Activated T-cell treated with anti-CD3 and anti-CD28 coated beads, Interleukin-2, amount 50 U/mL, for 1 hour (primary cell): ENCODE data around the gene AMZ1.
"Not testable (repeated sequence)": the region's sequence is repeated elsewhere in the genome, so short reads cannot be mapped to it uniquely, and the experiment has no call there.

Experiments
- DNase-seq: peaks from one replicate; pipeline ENCODE4 v3.0.0-alpha.2; 2020

AMZ1 gene

DNA sequence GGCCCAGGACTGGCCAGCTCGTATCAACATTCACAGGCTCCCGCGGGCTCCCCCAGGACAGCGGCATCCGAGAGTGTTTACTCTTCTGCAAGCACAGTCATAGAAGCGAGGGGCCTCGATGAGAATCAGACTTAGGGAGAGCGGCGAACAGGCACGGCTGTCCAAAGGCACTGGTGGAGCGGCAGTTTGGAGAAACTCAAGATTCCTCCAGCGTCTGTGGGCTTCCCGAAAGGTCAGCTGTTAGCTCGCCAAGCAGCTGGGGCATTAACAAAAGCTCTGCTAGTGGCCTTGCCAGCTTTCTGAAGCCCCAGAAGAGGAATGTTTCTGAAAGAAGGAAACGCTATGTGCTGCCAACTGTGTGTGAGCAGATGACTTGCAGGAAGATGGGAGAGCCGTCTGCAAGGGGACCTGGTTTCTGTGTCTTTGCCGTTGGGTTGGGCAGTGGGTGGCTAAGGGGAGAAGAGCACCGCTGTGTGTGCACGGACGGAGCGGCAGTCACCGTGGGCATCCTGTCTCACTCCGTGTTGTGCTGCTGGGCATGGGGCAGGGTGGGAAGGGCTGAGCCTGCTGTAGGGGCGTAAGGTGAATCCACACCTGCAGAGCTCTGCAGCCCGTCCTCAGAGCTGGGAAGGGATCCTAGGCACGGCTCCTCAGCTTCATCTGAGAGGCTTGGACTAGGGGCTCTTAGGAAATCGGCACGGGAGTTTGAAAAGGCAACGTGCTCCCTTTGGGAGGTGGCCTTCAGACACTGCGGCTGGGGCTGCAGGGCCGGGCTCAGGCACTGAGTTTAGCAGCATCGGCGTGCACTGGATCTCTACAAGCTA lies 42.1 kb downstream of the AMZ1 start:
- no peak for DNase-seq

DNA sequence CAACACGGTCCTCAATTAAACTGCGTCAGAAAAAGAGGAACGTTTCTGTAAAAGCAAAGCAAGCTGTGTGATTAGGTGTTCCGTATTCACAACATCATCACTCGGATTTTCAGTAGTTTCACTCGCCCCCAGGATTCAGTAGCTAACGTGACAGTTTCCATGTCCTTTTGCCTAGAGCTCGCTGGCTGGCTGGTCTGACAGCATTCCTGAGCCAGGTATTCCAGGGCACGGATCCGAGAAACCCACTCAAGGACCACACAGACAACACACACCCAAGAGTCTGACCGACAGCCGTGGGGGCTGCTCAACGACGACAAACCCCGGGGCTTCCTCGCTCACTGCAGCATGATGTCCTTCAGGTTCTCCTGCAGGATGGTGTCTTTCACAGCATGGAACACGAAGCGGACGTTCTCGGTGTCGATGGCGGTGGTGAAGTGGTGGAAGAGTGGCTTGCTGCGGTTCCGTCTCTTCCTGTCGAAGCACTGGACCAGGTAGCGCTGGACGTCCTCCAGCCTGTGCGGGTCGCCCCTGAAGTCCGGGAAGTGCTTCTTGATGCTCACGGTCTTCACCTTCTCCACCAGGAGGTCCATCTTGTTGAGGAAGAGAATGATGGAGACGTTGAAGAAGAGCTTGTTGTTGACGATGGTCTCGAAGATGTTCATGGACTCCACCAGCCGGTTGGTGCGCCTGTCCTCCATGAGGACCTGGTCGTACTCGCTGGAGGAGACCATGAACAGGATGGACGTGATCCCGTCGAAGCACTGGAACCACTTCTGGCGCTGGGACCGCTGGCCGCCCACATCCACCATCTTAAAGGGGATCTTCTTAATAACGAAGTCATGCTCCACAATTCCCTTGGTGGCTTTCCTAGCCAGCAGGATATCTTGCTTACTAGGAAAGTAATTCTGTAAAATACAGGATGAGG lies 43.1 kb downstream of the AMZ1 start:
- no peak for DNase-seq

DNA sequence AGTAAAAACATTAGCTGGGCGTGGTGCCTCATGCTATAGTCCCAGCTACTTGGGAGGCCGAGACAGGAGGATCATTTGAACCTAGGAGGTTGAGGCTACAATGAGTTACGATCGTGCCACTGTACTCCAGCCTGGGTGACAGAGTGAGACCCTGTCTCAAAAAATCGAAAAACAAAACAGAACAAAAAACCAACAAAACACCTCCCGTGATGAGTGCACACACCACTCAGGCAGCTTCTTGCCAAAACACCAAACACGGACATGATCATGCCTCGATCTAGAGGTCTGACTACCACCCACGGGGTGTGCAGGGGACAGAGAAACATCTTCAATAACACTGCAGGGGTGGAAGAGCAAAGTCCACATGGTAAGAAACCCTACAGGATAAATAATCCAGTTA lies 44.4 kb downstream of the AMZ1 start:
- no peak for DNase-seq

DNA sequence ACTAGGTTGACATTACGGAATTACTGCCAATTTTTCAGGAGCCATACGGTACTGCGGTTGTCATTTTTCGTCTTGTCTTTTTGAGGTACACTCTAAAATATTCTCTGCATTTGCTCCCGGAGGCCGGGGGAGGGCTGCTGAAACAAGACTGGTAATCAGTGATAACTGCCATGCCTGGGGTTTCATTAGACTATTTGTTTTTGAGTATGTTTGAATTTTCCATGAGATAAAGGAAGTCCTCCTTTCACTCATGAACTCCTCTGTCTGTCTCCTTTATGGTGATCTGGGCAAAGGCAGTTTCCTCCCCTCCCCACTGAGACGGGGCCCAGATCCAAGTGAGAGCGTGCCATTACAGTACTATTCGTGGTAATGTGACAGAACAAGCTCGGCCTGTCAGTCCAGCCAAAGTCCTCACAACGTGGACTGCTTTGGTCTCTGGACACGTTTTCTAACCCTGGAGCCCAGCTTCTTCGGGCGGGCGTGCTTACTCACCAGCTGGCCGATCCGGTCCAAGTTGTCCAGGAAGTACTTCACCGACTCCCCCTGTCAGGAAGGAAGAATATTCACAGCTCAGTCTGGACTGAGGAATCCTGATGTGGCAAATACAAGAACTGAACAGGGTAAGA lies 45.1 kb downstream of the AMZ1 start:
- DNase-seq = no peak

DNA sequence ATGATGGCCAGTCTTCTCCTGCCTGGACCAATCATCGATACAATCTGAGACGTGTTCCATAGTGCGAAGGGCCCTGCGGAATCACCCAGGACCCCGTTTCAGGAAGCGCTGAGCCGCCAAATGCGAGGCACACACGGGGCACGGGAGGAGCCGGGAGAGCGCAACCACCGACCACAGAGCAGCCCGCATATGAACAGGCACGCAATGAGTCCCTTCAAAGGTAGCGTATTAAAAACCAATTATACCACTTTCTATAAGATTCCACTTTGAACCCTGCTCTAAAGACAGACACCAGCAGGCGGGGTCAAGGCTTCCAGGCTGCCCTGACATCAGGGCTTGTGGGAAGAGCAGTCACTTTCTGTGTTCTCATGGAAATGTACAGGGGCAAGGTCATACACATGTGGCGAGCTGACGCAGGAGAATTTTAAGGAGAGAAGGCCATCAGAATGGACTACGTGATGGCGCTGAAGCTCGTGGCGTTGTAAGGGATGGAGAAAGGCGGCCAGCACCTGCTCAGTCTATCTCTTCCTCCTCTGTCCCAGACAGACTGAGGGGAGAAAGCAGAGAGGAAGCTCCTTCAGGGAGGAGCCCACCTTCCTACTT lies 46.2 kb downstream of the AMZ1 start:
- DNase-seq = no peak

DNA sequence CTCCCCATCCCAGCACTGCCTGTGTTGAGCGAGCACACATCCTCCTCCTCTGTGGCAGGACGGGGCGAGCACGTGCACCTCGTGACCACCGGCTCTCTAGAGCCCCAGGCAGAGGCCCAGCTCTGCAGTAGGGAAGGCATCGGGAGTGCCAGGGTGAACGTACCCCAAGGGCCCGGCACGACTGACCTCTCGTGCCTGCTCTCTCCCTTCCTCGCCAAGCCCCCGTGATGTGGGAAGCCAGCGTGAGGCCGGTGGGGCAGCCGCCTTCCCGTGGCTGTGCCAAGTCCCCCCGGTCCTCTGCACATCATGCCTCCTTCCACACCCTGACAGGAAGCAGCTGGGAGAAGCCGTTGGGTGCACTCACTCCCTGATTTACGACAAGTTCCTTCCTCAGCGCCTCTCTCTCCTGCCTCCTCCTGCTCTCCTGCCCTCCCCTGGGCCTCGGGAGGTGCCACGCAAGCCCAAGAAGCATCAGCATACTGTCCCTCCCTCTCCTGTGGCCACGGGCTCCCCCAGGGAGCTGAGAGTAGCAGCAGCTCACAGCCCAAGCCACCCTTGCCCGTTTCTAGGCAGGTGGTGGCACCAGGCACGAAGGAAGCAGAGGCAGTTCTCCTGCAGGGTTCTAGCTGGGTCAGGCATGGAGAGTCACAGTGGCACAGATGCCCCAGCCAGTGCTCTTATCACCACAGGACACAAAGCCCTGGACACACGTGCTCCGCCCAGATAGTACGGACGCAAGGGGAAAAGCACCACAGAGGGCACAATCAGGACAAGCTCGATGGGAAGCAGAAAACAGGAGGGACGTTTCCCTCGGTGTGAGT lies 47.0 kb downstream of the AMZ1 start:
- DNase-seq = no peak

DNA sequence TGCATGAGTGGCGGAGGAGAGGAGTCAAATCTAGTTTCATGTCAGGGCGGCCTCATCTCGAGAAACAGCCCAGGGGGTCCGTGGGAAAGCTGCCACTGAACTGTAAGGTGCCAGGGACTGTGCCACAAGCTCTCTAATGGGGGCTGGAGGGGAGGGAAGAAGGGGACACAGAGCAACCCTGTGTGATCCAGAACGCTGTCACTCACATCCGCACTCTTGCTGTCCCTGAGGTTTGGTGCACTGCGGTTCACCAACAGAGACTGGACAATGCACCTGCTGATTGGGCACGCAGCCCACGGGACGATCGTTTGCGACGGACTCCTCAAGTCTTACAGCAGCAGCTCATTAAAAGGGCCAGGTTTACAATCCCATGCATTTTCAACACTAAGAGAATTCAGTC lies 47.7 kb downstream of the AMZ1 start:
- DNase-seq = no peak

DNA sequence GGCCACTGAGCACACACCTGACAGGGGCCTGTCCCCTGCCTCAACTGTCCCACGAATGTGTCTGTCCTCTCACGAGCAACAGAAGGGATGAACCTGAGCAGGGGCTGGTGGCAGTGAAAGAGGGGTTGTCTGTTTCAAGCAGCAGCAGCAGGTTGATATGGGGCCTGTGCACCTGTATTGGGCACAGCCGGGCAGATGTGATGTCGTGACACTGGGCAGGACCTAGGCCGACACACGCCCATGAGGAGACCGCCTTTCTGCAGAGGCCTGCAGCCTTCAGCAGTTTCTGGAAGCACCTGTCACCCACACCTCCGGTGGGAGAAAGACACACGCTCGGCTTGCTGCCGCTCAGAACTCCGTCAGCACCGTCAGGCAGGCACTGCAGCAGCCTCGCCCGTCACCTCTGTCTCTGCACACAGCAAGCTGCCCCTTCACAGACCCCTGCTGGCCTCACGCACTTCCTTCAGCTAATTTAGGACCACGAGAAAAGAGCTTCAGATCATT lies 48.5 kb downstream of the AMZ1 start:
- no peak for DNase-seq

DNA sequence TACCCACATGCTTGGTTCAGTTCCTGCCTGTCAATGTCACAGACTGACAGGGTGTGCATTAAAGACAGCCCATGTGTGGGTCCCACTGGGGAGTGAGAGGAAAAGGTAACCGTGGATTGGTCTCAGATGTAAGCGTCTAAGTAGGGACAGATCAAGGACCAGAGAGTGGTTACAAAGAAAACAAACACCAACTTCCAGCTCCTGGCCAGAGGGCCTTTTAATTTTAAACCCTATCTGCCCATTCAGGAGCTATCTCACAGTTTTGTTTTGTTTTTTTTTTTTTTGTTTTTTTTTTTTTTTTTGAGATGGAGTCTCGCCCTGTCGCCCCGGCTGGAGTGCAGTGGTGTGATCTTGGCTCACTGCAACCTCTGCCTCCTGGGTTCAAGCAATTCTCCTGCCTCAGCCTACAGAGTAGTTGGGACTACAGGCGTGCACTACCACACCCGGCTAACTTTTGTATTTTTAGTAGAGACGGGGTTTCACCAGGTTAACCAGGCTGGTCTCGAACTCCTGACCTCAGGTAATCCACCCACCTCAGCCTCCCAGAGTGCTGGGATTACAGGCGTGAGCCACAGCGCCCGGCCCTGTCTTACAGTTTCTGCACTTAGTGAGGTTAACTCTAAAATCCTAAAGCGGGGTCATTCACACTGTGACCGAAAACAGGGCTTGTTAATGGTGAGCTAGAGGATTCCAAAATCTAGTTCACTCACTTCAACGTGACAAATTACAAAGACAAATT lies 49.2 kb downstream of the AMZ1 start:
- DNase-seq = not testable (repeated sequence)

DNA sequence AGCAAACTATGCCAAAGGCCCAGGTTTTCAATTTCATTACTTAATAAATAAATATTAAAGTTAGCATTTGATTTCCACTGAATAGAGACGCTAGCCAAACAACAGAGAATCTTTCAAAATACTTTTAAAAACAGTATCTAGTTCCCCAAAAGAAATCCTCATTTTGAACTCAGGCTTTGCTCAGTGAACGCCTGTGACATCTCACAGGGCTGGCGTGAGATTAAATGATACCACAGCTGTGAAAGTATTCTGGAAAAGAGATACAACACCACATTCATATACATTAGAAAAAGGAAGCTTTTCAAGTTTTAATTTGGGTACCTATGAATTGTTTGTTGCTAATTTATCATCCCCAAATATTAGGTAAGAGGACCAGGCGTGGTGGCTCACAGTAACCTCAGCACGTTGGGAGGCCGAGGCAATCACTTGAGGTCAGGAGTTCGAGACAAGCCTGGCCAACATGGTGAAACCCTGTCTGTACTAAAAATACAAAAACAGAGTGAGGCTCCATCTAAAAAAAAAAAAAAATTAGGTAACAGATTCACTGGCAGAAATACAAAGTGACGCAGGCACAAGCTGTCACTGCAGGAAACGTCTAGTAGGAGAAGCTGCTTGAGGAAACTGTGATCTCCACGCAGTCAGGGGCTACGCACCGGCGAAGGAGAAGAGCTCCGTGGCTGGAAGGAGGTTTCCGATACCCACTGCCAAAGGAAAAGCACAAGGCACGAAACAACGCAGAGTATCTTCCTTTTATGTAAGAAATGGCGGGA lies 50.0 kb downstream of the AMZ1 start:
- DNase-seq = no peak

DNA sequence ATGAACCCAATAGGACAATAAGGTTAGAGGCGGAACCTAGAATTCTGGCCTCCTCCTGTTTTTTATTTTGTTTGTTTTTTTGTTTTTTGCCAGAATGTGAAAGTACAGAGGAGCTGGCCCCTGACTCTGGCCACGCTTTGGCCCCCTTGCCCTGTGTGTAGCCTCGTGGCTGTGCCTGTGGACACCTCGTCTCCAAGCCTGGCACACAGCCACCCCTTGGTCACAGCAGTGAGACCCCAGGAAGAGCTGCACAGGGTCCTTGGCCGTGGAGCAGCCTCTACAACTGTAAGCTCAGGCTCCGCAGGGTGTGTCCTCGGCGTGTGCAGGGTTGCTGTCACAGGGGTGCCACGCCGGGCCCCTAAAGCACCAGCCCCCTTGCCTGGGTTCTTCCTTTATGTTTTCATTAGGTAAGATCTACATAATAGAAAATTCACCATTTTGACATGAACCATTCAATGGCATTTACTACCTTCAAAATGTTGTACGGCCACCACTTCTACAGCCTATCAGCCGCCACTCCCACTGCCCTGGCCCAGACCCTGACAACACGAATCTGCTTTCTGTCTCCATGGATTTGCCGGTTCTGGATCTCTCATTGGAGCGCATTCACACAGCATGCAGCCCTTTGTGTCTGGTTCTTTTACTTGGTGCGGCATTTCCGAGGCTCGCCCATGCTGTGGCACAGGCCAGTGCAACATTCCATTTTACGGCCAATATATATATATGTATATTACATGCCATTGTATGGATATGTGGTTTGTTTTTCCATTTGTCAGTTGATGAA lies 51.0 kb downstream of the AMZ1 start:
- DNase-seq = no peak

DNA sequence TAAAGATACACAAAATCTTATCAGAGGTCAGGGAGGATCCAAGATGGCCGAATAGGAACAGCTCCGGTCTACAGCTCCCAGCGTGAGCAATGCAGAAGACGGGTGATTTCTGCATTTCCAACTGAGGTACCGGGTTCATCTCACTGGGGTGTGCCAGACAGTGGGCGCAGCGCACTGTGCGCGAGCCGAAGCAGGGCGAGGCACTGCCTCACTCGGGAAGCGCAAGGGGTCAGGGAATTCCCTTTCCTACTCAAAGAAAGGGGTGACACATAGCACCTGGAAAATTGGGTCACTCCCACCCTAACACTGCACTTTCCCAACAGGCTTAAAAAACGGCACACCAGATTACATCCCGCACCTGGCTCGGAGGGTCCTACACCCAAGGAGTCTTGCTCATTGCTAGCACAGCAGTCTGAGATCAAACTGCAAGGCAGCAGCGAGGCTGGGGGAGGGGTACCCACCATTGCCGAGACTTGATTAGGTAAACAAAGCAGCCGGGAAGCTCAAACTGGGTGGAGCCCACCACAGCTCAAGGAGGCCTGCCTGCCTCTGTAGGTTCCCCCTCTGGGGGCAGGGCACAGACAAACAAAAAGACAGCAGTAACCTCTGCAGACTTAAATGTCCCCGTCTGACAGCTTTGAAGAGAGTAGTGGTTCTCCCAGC lies 55.7 kb downstream of the AMZ1 start:
- not testable (repeated sequence) for DNase-seq

DNA sequence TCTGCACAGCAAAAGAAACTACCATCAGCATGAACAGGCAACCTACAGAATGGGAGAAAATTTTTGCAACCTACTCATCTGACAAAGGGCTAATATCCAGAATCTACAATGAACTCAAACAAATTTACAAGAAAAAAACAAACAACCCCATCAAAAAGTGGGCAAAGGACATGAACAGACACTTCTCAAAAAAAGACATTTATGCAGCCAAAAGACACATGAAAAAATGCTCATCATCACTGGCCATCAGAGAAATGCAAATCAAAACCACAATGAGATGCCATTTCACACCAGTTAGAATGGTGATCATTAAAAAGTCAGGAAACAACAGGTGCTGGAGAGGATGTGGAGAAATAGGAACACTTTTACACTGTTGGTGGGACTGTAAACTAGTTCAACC lies 60.7 kb downstream of the AMZ1 start:
- DNase-seq = not testable (repeated sequence)

DNA sequence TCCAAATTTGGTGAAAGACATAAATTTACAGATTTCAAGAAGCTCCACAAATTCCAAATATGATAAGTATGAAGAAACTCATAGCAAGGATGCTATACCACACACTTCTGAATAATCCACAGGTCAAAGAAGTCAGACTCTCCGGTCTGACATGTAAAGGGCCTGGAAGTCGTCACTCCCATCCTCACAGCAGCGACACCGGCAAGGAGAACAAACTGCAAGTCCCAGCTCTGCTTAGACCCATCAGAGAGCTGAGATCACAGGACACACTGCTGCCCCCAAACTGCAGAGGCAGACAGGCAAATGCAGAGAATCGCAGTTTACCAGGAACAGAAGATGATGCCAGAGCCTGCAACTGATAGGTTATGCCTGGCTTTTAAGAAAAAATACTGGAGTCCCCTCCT lies 62.0 kb downstream of the AMZ1 start:
- no peak for DNase-seq

DNA sequence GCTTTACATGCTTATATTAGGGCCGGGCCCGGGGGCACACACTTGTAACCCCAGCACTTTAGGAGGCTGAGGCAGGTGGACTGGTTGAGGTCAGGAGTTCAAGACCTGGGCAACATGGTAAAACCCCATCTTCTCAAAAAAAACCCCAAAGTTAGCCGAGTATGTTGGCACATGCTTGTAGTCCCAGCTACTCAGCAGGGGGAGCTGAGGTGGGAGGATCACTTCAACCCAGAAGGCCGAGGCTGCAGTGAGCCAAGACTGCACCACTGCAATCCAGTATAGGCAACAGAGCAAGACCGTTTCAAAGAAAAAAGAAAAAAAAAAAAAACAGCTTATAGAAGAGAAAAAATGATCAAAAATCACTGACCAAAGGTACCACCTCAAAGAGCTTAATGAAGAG lies 63.1 kb downstream of the AMZ1 start:
- no peak for DNase-seq

DNA sequence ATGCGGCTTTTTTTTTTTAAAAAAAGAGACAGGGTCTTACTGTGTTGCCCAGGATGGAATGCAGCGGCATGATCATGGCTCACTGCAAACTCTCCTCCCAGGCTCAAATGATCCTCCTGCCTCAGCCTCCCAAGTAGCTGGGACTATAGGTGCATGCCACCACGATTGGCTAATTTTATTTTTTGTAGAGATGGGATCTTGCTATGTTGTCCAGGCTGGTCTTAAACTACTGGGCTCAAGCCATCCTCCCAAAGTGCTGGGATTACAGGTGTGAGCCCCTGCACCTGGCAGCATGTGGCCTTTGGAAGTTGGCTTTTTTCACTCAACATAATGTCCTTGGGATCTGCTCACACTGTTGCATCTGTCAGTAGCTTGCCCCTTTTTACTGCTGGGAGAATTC lies 65.1 kb downstream of the AMZ1 start:
- DNase-seq = no peak

DNA sequence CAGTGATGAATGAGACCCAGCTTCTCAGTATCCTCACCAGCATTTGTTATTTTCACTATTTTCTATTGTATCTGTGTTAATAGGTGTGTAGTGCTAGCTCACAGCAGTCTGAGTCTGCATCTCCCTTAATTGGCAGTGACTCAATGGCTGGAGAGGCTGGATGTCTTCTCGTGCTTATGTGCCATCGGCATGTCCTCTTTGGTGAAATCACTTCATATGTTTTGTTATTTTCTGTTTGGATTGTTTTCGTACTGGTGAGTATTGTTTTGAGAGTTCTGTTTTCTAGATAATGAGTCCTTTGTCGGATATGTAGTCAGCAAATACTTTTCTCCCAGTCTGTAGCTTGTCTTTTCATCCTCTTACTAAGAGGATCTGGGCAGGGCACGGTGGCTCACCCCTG lies 66.1 kb downstream of the AMZ1 start:
- no peak for DNase-seq

DNA sequence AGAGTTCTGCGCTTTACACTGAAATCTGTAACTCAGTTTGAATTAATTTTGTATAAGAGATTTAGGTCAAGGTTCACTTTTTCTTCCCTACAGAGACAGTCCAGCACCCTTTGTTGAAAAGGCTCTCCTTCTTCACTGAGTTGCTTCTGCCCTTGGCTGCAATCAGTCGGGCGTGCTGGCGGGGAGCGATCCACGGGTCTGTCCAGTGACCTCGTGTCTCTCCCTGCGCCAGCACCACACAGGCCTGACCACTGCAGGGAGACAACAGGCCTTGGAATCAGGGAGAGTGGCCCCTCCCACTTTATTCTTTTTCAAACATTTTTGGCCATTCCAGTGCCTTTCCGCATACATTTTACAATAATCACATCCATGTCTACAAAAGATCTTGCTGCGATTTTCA lies 66.9 kb downstream of the AMZ1 start:
- DNase-seq = no peak

DNA sequence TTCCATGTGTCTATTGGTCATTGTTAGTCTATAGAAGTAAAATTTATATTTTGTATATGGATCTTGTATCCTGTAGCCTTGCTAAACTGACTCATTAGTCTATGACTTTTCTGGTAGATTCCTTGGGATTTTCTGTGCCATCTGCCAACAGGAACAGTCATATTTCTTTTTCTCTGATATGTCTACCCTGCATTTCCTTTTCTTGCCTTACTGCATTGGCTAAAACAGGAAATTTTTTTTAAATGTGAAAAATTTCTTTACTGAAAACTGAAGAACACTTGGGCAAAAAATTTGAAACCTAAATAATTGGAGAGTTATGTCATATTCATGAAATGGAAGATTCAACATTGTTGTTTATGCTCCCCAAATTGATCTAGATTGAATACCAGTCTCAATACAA lies 67.5 kb downstream of the AMZ1 start:
- no peak for DNase-seq
